Keratinocyte (primary cell): Measurements from ENCODE around the gene ZNF768. TPM values are rescaled to one million over a fixed set of nuclear protein-coding genes. Genes with fewer than 3 reads are reported as not detected.

Experiments
- DNase-seq: peaks from one replicate; pipeline ENCODE4 v3.0.0-alpha.2; 2011; ENCODE audit warnings: low read depth, missing footprints, low spot score
- FAIRE-seq: peaks from 2 replicates; lab custom pipeline; 2011; peaks lifted over from hg19 to GRCh38; lab: Jason Lieb, UNC
- H2AFZ ChIP-seq: 2 replicates; pipeline ENCODE4 v1.6.0; 2012; ENCODE audit warnings: low read length, control low read depth, inconsistent platforms; ENCODE audit not compliant: control insufficient read depth
- H3K27ac ChIP-seq: 2 replicates; pipeline ENCODE4 v1.5.1; 2011; ENCODE audit warnings: low read length; ENCODE audit not compliant: control insufficient read depth, insufficient read depth
- H3K27me3 ChIP-seq: 3 replicates; pipeline ENCODE4 v1.6.0; 2011; ENCODE audit warnings: low read length; ENCODE audit not compliant: control insufficient read depth, insufficient read depth; ENCODE audit errors: extremely low read depth
- H3K36me3 ChIP-seq, 2 experiments: 2 replicates in 1 of 2; 3 replicates in 1 of 2; pipeline ENCODE4 v1.5.1; 2011; ENCODE audit warnings: low read length in 2 of 2, mild to moderate bottlenecking in 1 of 2; ENCODE audit not compliant: control insufficient read depth in 2 of 2, insufficient read depth in 2 of 2; ENCODE audit errors: extremely low read depth in 1 of 2
- H3K4me1 ChIP-seq: 3 replicates; pipeline ENCODE4 v1.5.1; 2011; ENCODE audit warnings: low read length; ENCODE audit not compliant: control insufficient read depth, insufficient read depth; ENCODE audit errors: extremely low read depth
- H3K4me2 ChIP-seq: 3 replicates; pipeline ENCODE4 v1.6.0; 2011; ENCODE audit warnings: low read depth, low read length; ENCODE audit not compliant: control insufficient read depth, insufficient read depth; ENCODE audit errors: extremely low read depth
- H3K4me3 ChIP-seq, 3 experiments: fragments of 200-600 bp in 1 of 3; sonication (generic) in 1 of 3; 2 replicates in 2 of 3; 3 replicates in 1 of 3; pipeline ENCODE4 v1.5.1; 2011 to 2016; ENCODE audit warnings: low read length in 3 of 3, mild to moderate bottlenecking in 3 of 3, control low read depth in 2 of 3, inconsistent platforms in 1 of 3, low read depth in 1 of 3, mixed read lengths in 1 of 3, mixed run types in 1 of 3, moderate library complexity in 1 of 3; ENCODE audit not compliant: control insufficient read depth in 2 of 3, insufficient read depth in 2 of 3; ENCODE audit errors: extremely low read depth in 1 of 3
- H3K79me2 ChIP-seq: 2 replicates; pipeline ENCODE4 v1.6.0; 2012; ENCODE audit warnings: low read length; ENCODE audit not compliant: control insufficient read depth, insufficient read depth
- H3K9ac ChIP-seq: 3 replicates; pipeline ENCODE4 v1.6.0; 2011; ENCODE audit warnings: low read length; ENCODE audit not compliant: control insufficient read depth, insufficient read depth; ENCODE audit errors: extremely low read depth
- H3K9me1 ChIP-seq: 3 replicates; pipeline ENCODE4 v1.6.0; 2011; ENCODE audit warnings: low read length; ENCODE audit not compliant: control insufficient read depth, insufficient read depth; ENCODE audit errors: extremely low read depth
- H3K9me3 ChIP-seq: 2 replicates; pipeline ENCODE4 v1.5.1; 2012; ENCODE audit warnings: low read depth, low read length; ENCODE audit not compliant: control insufficient read depth
- H4K20me1 ChIP-seq: 3 replicates; pipeline ENCODE4 v1.6.0; 2011; ENCODE audit warnings: low read length; ENCODE audit not compliant: control insufficient read depth, insufficient read depth; ENCODE audit errors: extremely low read depth
- EZH2 ChIP-seq: IDR thresholded peaks from one replicate; pipeline ENCODE4 v1.6.1; 2012; ENCODE audit warnings: inconsistent platforms, mild to moderate bottlenecking, low read length, moderate library complexity
- dilution Hi-C: fragments of 300-500 bp; cut with MboI; formaldehyde crosslinking; loops from one replicate; pipeline ENCODE4 v1.7.0; 2020; ENCODE audit warnings: low sequenced_read_pairs; ENCODE audit not compliant: extremely low pct_ligation_motif_present
- polyA plus RNA-seq, 5 experiments: library from polyadenylated mRNA; depleted of rRNA in 3 of 5; stranded (reverse) in 3 of 5; stranded (forward) in 1 of 5; unstranded in 1 of 5; fragments of >200 nt; gene quantifications; 1 replicate in 1 of 5; 2 replicates in 3 of 5; 3 replicates in 1 of 5; pipeline versions ENCODE4 v1.2.1 to v1.2.3, GENCODE V29; 2011 to 2012; ENCODE audit warnings: missing spikeins in 2 of 5, low read depth in 1 of 5, low replicate concordance in 1 of 5
- TF ChIP-seq, protein P1 (sequence below), 3 experiments: IDR thresholded peaks in 1 of 3; conservative IDR thresholded peaks in 1 of 3; optimal IDR thresholded peaks in 1 of 3; 2 replicates in 2 of 3; 3 replicates in 1 of 3; pipeline versions ENCODE3 to v1.5.1; 2011; ENCODE audit warnings: low read length in 3 of 3, mild to moderate bottlenecking in 3 of 3, moderate library complexity in 2 of 3, control low read depth in 1 of 3, inconsistent platforms in 1 of 3; ENCODE audit not compliant: insufficient read depth in 2 of 3; ENCODE audit errors: extremely low read depth in 1 of 3

The ZNF768 gene
- polyA plus RNA-seq, 1 donor (not counting 4 experiments of a cell fraction or from before 2014, with no cell fraction given), result 10.9 TPM

DNA sequence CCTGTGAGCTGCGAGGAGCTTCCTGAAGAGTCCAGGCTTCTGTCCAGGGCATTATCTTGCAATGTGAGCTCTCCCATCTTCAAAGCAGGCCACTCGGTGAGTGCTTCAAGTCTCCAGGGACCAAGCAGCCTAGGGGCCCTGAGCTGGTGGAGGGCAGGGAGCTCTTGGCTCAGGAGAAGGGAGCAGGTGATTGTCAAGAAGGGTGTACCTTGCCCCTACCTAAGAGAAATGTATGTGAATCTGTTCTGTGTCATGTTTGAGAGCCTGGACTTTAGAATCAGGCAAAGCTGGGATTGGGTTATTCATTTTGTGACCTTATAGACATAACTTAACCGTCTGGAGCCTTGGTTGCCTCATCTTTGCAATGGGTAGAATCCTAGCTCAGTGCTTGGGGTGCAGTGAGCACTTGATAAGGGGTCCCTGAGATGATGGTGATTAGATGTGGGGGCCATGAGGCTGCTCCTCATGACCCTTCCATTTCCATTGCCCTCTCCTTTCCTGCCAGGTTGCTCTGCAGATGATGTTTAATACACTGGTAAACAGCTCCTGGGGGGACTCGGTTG, 15.9 kb downstream of the ZNF768 start:
- H2AFZ ChIP-seq, result no peak overlapping the region
- no peaks in the 10 kb centered on the region for H3K79me2 ChIP-seq
- H3K4me2 ChIP-seq, result no peak overlapping the region
- FAIRE-seq (no peak), DNase-seq (no peak)
- H3K9me1 ChIP-seq, result no peaks in the 10 kb centered on the region
- H3K9ac ChIP-seq, result no peak overlapping the region
- dilution Hi-C loops, result no loop called here
- no peak overlapping the region for H3K27ac ChIP-seq
- H3K9me3 ChIP-seq, result no peaks in the 10 kb centered on the region
- H3K27me3 ChIP-seq, result peaks cover 4% of the 10 kb centered on the region
- no peaks in the 10 kb centered on the region for H3K36me3 ChIP-seq
- no peaks in the 10 kb centered on the region for H3K4me1 ChIP-seq
- H4K20me1 ChIP-seq, result no peaks in the 10 kb centered on the region
- no peak overlapping the region for H3K4me3 ChIP-seq
- TF ChIP-seq, protein P1, sequence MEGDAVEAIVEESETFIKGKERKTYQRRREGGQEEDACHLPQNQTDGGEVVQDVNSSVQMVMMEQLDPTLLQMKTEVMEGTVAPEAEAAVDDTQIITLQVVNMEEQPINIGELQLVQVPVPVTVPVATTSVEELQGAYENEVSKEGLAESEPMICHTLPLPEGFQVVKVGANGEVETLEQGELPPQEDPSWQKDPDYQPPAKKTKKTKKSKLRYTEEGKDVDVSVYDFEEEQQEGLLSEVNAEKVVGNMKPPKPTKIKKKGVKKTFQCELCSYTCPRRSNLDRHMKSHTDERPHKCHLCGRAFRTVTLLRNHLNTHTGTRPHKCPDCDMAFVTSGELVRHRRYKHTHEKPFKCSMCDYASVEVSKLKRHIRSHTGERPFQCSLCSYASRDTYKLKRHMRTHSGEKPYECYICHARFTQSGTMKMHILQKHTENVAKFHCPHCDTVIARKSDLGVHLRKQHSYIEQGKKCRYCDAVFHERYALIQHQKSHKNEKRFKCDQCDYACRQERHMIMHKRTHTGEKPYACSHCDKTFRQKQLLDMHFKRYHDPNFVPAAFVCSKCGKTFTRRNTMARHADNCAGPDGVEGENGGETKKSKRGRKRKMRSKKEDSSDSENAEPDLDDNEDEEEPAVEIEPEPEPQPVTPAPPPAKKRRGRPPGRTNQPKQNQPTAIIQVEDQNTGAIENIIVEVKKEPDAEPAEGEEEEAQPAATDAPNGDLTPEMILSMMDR (optimal IDR thresholded peaks at IDR 0.05 in 1 of 3, IDR thresholded peaks at IDR 0.05 in 1 of 3, conservative IDR thresholded peaks at IDR 0.05 in 1 of 3; ENCODE audit: extremely low read depth in 1 of 3, insufficient read depth in 2 of 3, low read length in 3 of 3), result no peak
- TF ChIP-seq EZH2, result no peak

DNA sequence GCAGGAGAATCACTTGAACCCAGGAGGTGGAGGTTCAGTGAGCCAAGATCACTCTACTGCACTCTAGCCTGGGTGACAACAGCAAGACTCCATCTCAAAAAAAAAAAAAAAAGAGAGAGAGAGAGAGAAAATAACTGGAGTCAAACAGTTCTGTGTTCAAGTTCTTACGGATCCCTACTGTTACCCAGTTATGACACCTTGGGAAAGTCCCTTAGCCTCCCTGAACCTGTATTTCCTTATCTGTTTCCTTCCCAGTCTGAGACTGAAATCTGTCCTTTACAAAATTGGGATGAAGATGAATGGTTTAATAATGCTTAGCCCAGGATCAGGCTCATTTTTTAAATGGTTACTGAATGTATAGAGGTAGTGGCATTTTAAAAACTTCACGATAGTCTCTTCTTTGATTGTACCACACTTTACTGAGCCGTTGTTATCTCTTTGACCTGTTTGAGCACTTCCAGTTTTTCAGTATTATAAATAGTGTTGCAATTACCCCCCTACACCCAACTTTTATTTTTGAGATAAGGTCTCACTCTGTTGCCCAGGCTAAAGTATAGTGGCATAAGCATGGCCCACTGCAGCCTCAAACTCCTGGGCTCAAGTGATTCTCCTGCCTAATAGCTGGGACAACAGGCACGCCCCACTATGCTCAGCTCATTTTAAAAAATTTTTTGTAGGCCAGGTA, 17.1 kb downstream of the ZNF768 start:
- no peak for FAIRE-seq
- Histone ChIP-seq H4K20me1 (no peaks in the 10 kb centered on the region), H3K9me3 (no peaks in the 10 kb centered on the region), H3K4me3 (no peak overlapping the region), H2AFZ (no peak overlapping the region), H3K9me1 (no peaks in the 10 kb centered on the region), H3K27ac (no peak overlapping the region), H3K36me3 (no peaks in the 10 kb centered on the region), H3K27me3 (peaks cover 4% of the 10 kb centered on the region), H3K4me2 (no peak overlapping the region), H3K79me2 (no peaks in the 10 kb centered on the region), H3K4me1 (no peaks in the 10 kb centered on the region), H3K9ac (no peak overlapping the region)
- TF ChIP-seq, protein P1 (optimal IDR thresholded peaks at IDR 0.05 in 1 of 3, IDR thresholded peaks at IDR 0.05 in 1 of 3, conservative IDR thresholded peaks at IDR 0.05 in 1 of 3; ENCODE audit: extremely low read depth in 1 of 3, insufficient read depth in 2 of 3, low read length in 3 of 3), result no peak
- no peak for TF ChIP-seq EZH2
- no peak for DNase-seq
- dilution Hi-C loops, result no loop called here
